ENCODE results near the gene FAM217B. TPM values are rescaled to one million over a fixed set of nuclear protein-coding genes. Genes with fewer than 3 reads are reported as not detected.
A peak's percentile ranks its signal among the peaks of the same experiment; 100 is the strongest.

The FAM217B gene, protein sequence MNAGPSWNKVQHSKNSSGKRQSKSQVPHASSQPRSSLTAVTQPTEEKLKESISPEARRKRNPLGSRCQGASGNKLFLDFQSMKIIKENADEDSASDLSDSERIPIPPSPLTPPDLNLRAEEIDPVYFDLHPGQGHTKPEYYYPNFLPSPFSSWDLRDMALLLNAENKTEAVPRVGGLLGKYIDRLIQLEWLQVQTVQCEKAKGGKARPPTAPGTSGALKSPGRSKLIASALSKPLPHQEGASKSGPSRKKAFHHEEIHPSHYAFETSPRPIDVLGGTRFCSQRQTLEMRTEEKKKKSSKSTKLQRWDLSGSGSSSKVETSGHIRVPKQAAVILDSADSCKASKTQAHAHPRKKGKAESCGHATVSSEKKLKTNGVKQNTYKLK
- 10 to 100 TPM; 18.2 to 20.4 TPM for total RNA-seq

- Mint-ChIP-seq H3K9me3 (no peaks in the 10 kb centered on the region), H3K4me1 (ENCODE audit: low read depth) (peaks cover 37% of the 10 kb centered on the region), H3K27me3 (ENCODE audit: low read depth) (no peaks in the 10 kb centered on the region), H3K36me3 (ENCODE audit: insufficient read depth in 2 of 2) (peaks cover 2 to 7% of the 10 kb centered on the region in 2 donors), H3K27ac (peak within 1 kb of the TSS; percentile 98), H3K4me3 (peak within 1 kb of the TSS; percentile 95 to 97)
- DNase-seq, result peak; percentile 93 to 97
- peak; percentile 95 to 97 for ATAC-seq (replicated peaks in 1 of 2)
These were observed at the start of gene FAM217B, which contains the start of gene PPP1R3D for GRCh38 chr20:59940129-59940955. Gene FAM217B, plus strand, starts transcription at chr20:59940389. Its CDS starts 3,555 bp downstream, at chr20:59943944. Gene PPP1R3D, minus strand, starts transcription at chr20:59940305. Its CDS starts 374 bp downstream, at chr20:59939931.

DNA sequence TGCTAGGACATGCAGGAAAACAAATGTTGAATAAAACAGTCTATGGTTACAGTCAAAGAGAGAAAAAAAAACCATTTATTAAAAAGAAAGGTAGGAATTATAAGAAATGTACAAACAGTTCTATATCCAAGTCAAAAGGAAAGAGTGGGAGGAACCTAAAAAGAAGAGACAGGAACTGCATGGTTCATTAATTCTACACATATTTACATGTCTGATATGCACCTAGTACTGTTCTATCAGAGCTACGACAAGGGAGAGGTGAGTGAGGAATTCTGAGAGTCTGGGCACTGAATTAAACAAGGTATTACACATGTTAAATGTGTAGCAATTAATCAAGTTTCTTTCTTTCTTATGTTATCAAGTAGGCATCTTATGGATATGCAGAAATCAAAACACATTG lies 48.6 kb upstream of the FAM217B start:
- Mint-ChIP-seq H3K27ac (no peak overlapping the region), H3K4me3 (no peak overlapping the region), H3K27me3 (ENCODE audit: low read depth) (no peaks in the 10 kb centered on the region), H3K9me3 (no peaks in the 10 kb centered on the region), H3K36me3 (ENCODE audit: insufficient read depth in 2 of 2) (peaks cover 2 to 4% of the 10 kb centered on the region in 2 donors), H3K4me1 (ENCODE audit: low read depth) (no peaks in the 10 kb centered on the region)
- ATAC-seq (replicated peaks in 1 of 2) (no peak), DNase-seq (no peak)

DNA sequence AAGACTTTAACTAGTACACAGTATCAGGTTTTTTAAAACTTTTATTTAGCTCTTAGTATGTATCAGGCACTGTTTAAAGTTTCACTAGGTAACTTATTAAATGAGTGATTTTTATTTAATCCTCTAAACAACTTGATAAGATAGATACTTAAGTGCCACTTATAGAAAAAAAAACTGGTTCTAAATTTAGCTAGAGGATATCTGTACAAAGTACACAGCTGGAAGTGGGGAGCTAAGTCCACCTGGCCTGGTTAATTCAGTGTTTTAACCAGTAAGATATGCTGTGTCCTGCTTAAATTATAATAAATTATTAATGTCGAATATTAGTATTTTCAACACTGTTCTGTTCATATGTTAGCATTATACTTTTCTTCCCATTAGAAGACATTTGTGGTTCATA lies 44.3 kb upstream of the FAM217B start:
- DNase-seq (no peak), ATAC-seq (replicated peaks in 1 of 2) (no peak)
- peaks cover 0 to 2% of the 10 kb centered on the region in 2 donors for H3K36me3 Mint-ChIP-seq (ENCODE audit: insufficient read depth in 2 of 2)
- no peak overlapping the region for H3K4me3 Mint-ChIP-seq
- no peaks in the 10 kb centered on the region for H3K4me1 Mint-ChIP-seq (ENCODE audit: low read depth)
- H3K27me3 Mint-ChIP-seq (ENCODE audit: low read depth), result no peaks in the 10 kb centered on the region
- no peak overlapping the region for H3K27ac Mint-ChIP-seq
- no peaks in the 10 kb centered on the region for H3K9me3 Mint-ChIP-seq

DNA sequence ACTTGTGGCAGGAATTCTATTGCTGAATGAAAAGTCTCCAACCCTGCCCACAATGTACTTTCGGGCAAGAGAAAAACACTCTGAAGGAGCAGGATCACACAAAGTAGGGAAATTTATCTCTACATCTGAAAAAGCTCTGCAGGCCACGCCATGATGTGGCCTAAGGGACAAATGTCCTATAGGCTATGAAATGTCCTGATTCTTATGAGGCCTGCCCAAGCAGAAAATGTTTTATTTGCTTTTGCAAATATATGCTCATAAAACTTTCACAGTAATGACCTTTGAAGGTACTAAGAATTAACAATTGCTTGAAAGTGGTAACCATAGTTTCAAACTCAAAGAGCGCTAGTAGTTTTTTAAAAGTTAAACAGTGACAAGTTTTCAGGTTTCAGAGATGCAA lies 37.7 kb upstream of the FAM217B start:
- Mint-ChIP-seq H3K27ac (no peak overlapping the region), H3K4me1 (ENCODE audit: low read depth) (no peaks in the 10 kb centered on the region), H3K36me3 (ENCODE audit: insufficient read depth in 2 of 2) (no peaks in the 10 kb centered on the region), H3K9me3 (no peaks in the 10 kb centered on the region), H3K4me3 (no peak overlapping the region), H3K27me3 (ENCODE audit: low read depth) (no peaks in the 10 kb centered on the region)
- DNase-seq (no peak), ATAC-seq (replicated peaks in 1 of 2) (no peak)

DNA sequence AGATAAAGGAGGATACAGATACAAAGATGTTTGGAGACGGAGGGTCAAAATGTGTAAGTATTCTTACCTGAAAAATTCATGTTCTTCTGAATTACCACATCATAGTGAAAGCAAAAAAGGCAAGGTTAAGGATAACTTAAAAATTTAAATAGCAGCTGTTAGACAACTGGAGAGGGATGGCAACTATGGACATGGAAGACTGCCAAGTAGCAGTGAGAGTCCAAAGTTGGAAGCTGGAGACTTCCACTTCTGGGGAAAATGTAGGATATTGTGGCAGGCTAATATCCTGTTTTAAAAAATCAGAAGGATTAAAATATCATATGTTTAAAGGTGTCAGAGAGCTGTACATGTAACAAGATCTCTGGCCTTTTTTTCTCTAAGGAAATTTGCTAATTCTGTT lies 36.6 kb upstream of the FAM217B start:
- H3K4me3 Mint-ChIP-seq, result no peak overlapping the region
- H3K36me3 Mint-ChIP-seq (ENCODE audit: insufficient read depth in 2 of 2), result no peaks in the 10 kb centered on the region
- H3K27me3 Mint-ChIP-seq (ENCODE audit: low read depth), result no peaks in the 10 kb centered on the region
- H3K27ac Mint-ChIP-seq, result no peak overlapping the region
- no peak for ATAC-seq (replicated peaks in 1 of 2)
- H3K9me3 Mint-ChIP-seq, result no peaks in the 10 kb centered on the region
- H3K4me1 Mint-ChIP-seq (ENCODE audit: low read depth), result no peaks in the 10 kb centered on the region
- DNase-seq, result no peak

DNA sequence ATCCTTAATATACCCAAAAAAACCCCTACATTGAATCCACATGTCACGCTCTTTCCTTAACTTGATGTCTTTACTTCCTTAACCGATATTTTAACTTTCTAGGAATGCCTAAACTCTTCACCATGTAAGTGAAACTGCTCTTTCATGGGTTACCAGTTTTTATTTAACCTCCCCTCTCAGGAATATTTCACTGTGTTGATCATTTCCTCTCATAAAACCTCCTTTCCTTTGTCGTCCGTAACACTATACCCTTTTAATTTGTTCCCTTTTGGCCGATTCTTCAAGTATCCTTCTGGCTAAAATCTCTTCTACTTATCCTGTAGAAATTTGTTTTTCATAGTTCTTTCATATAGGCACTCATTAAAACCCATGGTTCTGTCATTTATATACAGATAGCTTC lies 31.3 kb upstream of the FAM217B start:
- Mint-ChIP-seq H3K4me3 (no peak overlapping the region), H3K4me1 (ENCODE audit: low read depth) (no peaks in the 10 kb centered on the region), H3K27me3 (ENCODE audit: low read depth) (no peaks in the 10 kb centered on the region), H3K36me3 (ENCODE audit: insufficient read depth in 2 of 2) (no peaks in the 10 kb centered on the region), H3K27ac (no peak overlapping the region), H3K9me3 (no peaks in the 10 kb centered on the region)
- DNase-seq (no peak), ATAC-seq (replicated peaks in 1 of 2) (no peak)

GRCh38 chr20:59911041-59911440 lies 29.1 kb upstream of the FAM217B start:
- no peak overlapping the region for H3K4me3 Mint-ChIP-seq
- no peaks in the 10 kb centered on the region for H3K36me3 Mint-ChIP-seq (ENCODE audit: insufficient read depth in 2 of 2)

GRCh38 chr20:59912609-59913008 lies 27.6 kb upstream of the FAM217B start:
- Mint-ChIP-seq H3K4me1 (ENCODE audit: low read depth) (no peaks in the 10 kb centered on the region), H3K36me3 (ENCODE audit: insufficient read depth in 2 of 2) (no peaks in the 10 kb centered on the region), H3K4me3 (no peak overlapping the region), H3K27me3 (ENCODE audit: low read depth) (no peaks in the 10 kb centered on the region), H3K9me3 (no peaks in the 10 kb centered on the region), H3K27ac (peak overlapping the region; percentile 38)
- ATAC-seq (replicated peaks in 1 of 2) (no peak), DNase-seq (no peak)

More at GRCh38 chr20:59911041-59911440, 29.1 kb upstream of the FAM217B start:
- no peaks in the 10 kb centered on the region for H3K9me3 Mint-ChIP-seq
- no peaks in the 10 kb centered on the region for H3K27me3 Mint-ChIP-seq (ENCODE audit: low read depth)
- DNase-seq (no peak), ATAC-seq (replicated peaks in 1 of 2) (no peak)
- H3K27ac Mint-ChIP-seq, result no peak overlapping the region
- H3K4me1 Mint-ChIP-seq (ENCODE audit: low read depth), result no peaks in the 10 kb centered on the region

DNA sequence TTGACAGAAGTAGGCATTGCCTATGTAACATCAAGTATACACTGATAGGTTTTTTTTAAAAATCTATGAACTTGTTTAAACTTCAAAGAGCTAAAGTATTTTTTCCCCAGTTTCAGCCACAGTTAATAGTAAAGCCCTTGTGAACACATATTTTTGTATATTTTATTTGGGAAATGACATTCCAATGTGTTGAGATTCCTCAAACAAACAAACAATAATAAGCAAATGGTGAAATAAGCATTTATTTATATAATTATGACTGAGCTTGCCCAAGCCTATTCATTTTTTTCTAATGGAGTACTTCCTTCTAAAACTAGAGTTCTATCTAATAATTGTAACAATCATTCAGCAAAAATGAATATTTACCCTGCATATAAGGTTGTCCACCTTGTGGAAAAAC lies 19.2 kb upstream of the FAM217B start:
- Mint-ChIP-seq H3K9me3 (no peaks in the 10 kb centered on the region), H3K27me3 (ENCODE audit: low read depth) (no peaks in the 10 kb centered on the region), H3K36me3 (ENCODE audit: insufficient read depth in 2 of 2) (no peaks in the 10 kb centered on the region), H3K27ac (no peak overlapping the region), H3K4me3 (no peak overlapping the region), H3K4me1 (ENCODE audit: low read depth) (no peaks in the 10 kb centered on the region)
- DNase-seq (no peak), ATAC-seq (replicated peaks in 1 of 2) (no peak)

- Mint-ChIP-seq H3K27me3 (ENCODE audit: low read depth) (no peaks in the 10 kb centered on the region), H3K4me1 (ENCODE audit: low read depth) (no peaks in the 10 kb centered on the region), H3K4me3 (no peak overlapping the region), H3K9me3 (no peaks in the 10 kb centered on the region), H3K36me3 (ENCODE audit: insufficient read depth in 2 of 2) (no peaks in the 10 kb centered on the region), H3K27ac (no peak overlapping the region)
- DNase-seq, result no peak
- ATAC-seq (replicated peaks in 1 of 2), result peak in 1 of 2 donors; percentile 39
These were observed 16.7 kb upstream of the FAM217B start for GRCh38 chr20:59923514-59923913.

DNA sequence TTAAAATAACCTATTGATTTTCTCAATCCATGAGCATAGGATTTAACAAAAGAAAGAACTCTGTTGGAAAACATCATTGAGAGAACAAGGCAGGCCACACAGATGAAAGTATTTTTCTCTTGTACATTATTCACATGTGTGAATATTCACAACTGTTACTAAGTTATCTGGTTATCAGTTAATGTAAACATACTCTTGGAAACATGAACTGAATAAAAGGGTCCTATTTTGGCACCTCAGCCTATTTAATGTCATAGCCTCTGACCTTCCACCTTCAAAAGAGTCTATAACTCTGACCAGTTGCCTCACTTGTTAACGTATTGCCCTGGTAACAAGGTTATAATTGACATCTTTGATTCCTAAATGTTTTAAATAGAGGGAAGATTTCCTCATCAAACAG lies 14.8 kb upstream of the FAM217B start:
- Mint-ChIP-seq H3K4me1 (ENCODE audit: low read depth) (no peaks in the 10 kb centered on the region), H3K27ac (no peak overlapping the region)
- no peak for ATAC-seq (replicated peaks in 1 of 2)

DNA sequence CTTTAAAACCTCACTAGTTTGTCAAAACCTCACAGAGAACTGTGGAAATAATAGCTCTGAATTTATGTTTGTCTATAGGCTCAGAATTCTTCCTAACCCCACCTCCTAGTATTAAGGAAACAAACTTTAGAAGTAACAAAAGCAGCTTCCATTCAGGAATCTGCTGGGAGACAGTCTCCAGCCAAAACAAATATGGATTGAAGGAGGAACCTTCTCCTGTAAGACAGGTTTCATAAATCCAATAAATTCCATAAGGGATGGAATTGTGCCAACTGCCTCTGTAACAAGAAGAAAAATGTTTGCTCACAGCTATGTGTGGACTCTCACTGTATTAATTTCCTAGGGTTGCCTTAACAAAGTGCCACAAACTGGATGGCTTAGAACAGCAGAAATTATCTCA lies 14.3 kb upstream of the FAM217B start:
- Mint-ChIP-seq H3K4me3 (no peak overlapping the region), H3K36me3 (ENCODE audit: insufficient read depth in 2 of 2) (no peaks in the 10 kb centered on the region), H3K27ac (no peak overlapping the region), H3K27me3 (ENCODE audit: low read depth) (no peaks in the 10 kb centered on the region), H3K9me3 (no peaks in the 10 kb centered on the region), H3K4me1 (ENCODE audit: low read depth) (peaks cover under 1% of the 10 kb centered on the region)
- DNase-seq (no peak), ATAC-seq (replicated peaks in 1 of 2) (no peak)

More for the DNA sequence above, 14.8 kb upstream of the FAM217B start:
- H3K36me3 Mint-ChIP-seq (ENCODE audit: insufficient read depth in 2 of 2), result no peaks in the 10 kb centered on the region
- H3K27me3 Mint-ChIP-seq (ENCODE audit: low read depth), result no peaks in the 10 kb centered on the region
- DNase-seq, result no peak
- H3K4me3 Mint-ChIP-seq, result no peak overlapping the region
- H3K9me3 Mint-ChIP-seq, result no peaks in the 10 kb centered on the region

- DNase-seq, result no peak
- ATAC-seq (replicated peaks in 1 of 2), result peak in 1 of 2 donors; percentile 8
- H3K9me3 Mint-ChIP-seq, result no peaks in the 10 kb centered on the region
- H3K27ac Mint-ChIP-seq, result peak overlapping the region; percentile 87
- H3K4me3 Mint-ChIP-seq, result peak overlapping the region; percentile 71
- no peaks in the 10 kb centered on the region for H3K27me3 Mint-ChIP-seq (ENCODE audit: low read depth)
- peaks cover 13% of the 10 kb centered on the region for H3K4me1 Mint-ChIP-seq (ENCODE audit: low read depth)
- no peaks in the 10 kb centered on the region for H3K36me3 Mint-ChIP-seq (ENCODE audit: insufficient read depth in 2 of 2)
These were observed 8.5 kb upstream of the FAM217B start for GRCh38 chr20:59931511-59932312.

Data from activated T-cell treated with anti-CD3 and anti-CD28 coated beads, Interleukin-2, amount 50 U/mL, for 72 hours (primary cell).